Liver (tissue), 9 donors: ENCODE results near the gene INPP5F. TPM values are rescaled to one million over a fixed set of nuclear protein-coding genes. Genes with fewer than 3 reads are reported as not detected.

Source experiments
- DNase-seq: peaks from one replicate; pipeline ENCODE4 v3.0.0-alpha.2; 2017; ENCODE audit warnings: low spot score
- H3K27ac ChIP-seq, 2 donors: one replicate each; pipeline ENCODE4 v1.7.0; 2013; ENCODE audit warnings: inconsistent platforms in 2 of 2, low read length in 2 of 2, control low read depth in 1 of 2, low read depth in 1 of 2, mild to moderate bottlenecking in 1 of 2
- H3K27me3 ChIP-seq, 4 donors: one replicate each; pipeline versions ENCODE4 v1.6.1 to v1.7.0; 2013; ENCODE audit warnings: low read length in 3 of 4, inconsistent platforms in 1 of 4, mild to moderate bottlenecking in 1 of 4, moderate library complexity in 1 of 4; ENCODE audit not compliant: control insufficient read depth in 4 of 4, insufficient read depth in 4 of 4
- H3K36me3 ChIP-seq, 4 donors: one replicate each; pipeline versions ENCODE4 v1.6.1 to v1.7.0; 2013; ENCODE audit warnings: low read length in 3 of 4, mild to moderate bottlenecking in 3 of 4, low read depth in 1 of 4, moderate library complexity in 1 of 4; ENCODE audit not compliant: control insufficient read depth in 4 of 4, insufficient read depth in 3 of 4
- H3K4me1 ChIP-seq, 4 donors: one replicate each; pipeline versions ENCODE4 v1.6.1 to v1.7.0; 2013; ENCODE audit warnings: low read length in 3 of 4, mild to moderate bottlenecking in 3 of 4, moderate library complexity in 1 of 4; ENCODE audit not compliant: control insufficient read depth in 4 of 4, insufficient read depth in 4 of 4
- H3K4me3 ChIP-seq, 3 donors: one replicate each; pipeline versions ENCODE4 v1.6.1 to v1.7.0; 2013; ENCODE audit warnings: low read length in 3 of 3, control low read depth in 1 of 3, low read depth in 1 of 3, mild to moderate bottlenecking in 1 of 3
- H3K9ac ChIP-seq, 2 donors: one replicate each; pipeline ENCODE4 v1.7.0; 2013; ENCODE audit warnings: low read length in 2 of 2, mild to moderate bottlenecking in 2 of 2, moderate library complexity in 2 of 2, control low read depth in 1 of 2, low read depth in 1 of 2
- H3K9me3 ChIP-seq, 4 donors: one replicate each; pipeline versions ENCODE4 v1.6.1 to v1.7.0; 2013; ENCODE audit warnings: low read length in 3 of 4; ENCODE audit not compliant: control insufficient read depth in 4 of 4
- ATF3 ChIP-seq: IDR thresholded peaks from 2 replicates; pipeline ENCODE4 v1.6.1; 2016; ENCODE audit warnings: antibody characterized with exemption
- CTCF ChIP-seq: fragments of 150-350 bp; IDR thresholded peaks from 2 replicates; pipeline ENCODE4 v1.5.1; 2017; ENCODE audit warnings: improper control_type of control experiment, low read depth, low read length; ENCODE audit not compliant: missing input control
- EGR1 ChIP-seq, 2 donors: IDR thresholded peaks; 2 replicates each; pipeline ENCODE4 v1.6.1; 2016 to 2018; ENCODE audit warnings: antibody characterized with exemption in 2 of 2, low read depth in 2 of 2
- FOXA2 ChIP-seq: IDR thresholded peaks from 2 replicates; pipeline ENCODE4 v1.6.1; 2016; ENCODE audit warnings: antibody characterized with exemption
- GABPA ChIP-seq, 2 donors: IDR thresholded peaks in 1 of 2; conservative IDR thresholded peaks in 1 of 2; 2 replicates each; pipeline ENCODE4 v1.6.1; 2016; ENCODE audit warnings: antibody characterized with exemption in 2 of 2, mild to moderate bottlenecking in 1 of 2, moderate library complexity in 1 of 2
- HNF4A ChIP-seq, 2 donors: conservative IDR thresholded peaks; 2 replicates each; pipeline ENCODE4 v1.6.1; 2016; ENCODE audit warnings: antibody characterized with exemption in 2 of 2, mild to moderate bottlenecking in 2 of 2
- JUND ChIP-seq, 2 donors: IDR thresholded peaks; 2 replicates each; pipeline ENCODE4 v1.6.1; 2016; ENCODE audit warnings: antibody characterized with exemption in 2 of 2
- NR2F2 ChIP-seq: IDR thresholded peaks from 2 replicates; pipeline ENCODE4 v1.6.1; 2016; ENCODE audit warnings: antibody characterized with exemption
- RAD21 ChIP-seq, 2 donors: IDR thresholded peaks; 2 replicates each; pipeline ENCODE4 v1.6.1; 2016; ENCODE audit warnings: antibody characterized with exemption in 2 of 2, mild to moderate bottlenecking in 2 of 2
- RXRA ChIP-seq, 2 donors: IDR thresholded peaks; 2 replicates each; pipeline ENCODE4 v1.6.1; 2017 to 2018; ENCODE audit warnings: antibody characterized with exemption in 2 of 2, mild to moderate bottlenecking in 1 of 2
- TAF1 ChIP-seq: conservative IDR thresholded peaks from 2 replicates; pipeline ENCODE4 v1.6.1; 2016; ENCODE audit warnings: antibody characterized with exemption, mild to moderate bottlenecking
- YY1 ChIP-seq: IDR thresholded peaks from 2 replicates; pipeline ENCODE4 v1.6.1; 2016; ENCODE audit warnings: antibody characterized with exemption, mild to moderate bottlenecking
- WGBS: extraction: QIAGEN DNeasy Blood & Tissue Kit; methylation state at CpG from one replicate; pipeline ENCODE4 v1.1.7; 2013; 5-methylcytosine and 5-hydroxymethylcytosine counted together
- polyA plus RNA-seq, 2 donors: library from polyadenylated mRNA; stranded (reverse) in 1 of 2; unstranded in 1 of 2; fragments of 200-250 nt in 1 of 2; fragments of >200 nt in 1 of 2; fragmentation: Nextera tagmentation in 1 of 2; extraction: Ambion mirVana in 1 of 2; gene quantifications; one replicate each; pipeline versions ENCODE4 v1.2.1 to v1.2.3, GENCODE V29; 2013 to 2015
- total RNA-seq, 2 donors: library from RNA; depleted of rRNA; stranded (reverse); fragments of >200 nt; gene quantifications; one replicate each; pipeline ENCODE4 v1.2.3, GENCODE V29; 2014
- TF ChIP-seq, protein P1 (sequence below): IDR thresholded peaks from 2 replicates; pipeline ENCODE4 v1.6.1; 2016; ENCODE audit warnings: antibody characterized with exemption
- TF ChIP-seq, protein P2 (sequence below): IDR thresholded peaks from 2 replicates; pipeline ENCODE4 v1.6.1; 2016; ENCODE audit warnings: antibody characterized with exemption
- donor health status: healthy.
- donor health status: healthy.
- donor health status: healthy.
- donor health status: healthy.
- donor health status: healthy.

Gene INPP5F
- total and polyA plus RNA-seq, 4 donors: 1.1 to 8.1 (median 2.1) TPM

DNA sequence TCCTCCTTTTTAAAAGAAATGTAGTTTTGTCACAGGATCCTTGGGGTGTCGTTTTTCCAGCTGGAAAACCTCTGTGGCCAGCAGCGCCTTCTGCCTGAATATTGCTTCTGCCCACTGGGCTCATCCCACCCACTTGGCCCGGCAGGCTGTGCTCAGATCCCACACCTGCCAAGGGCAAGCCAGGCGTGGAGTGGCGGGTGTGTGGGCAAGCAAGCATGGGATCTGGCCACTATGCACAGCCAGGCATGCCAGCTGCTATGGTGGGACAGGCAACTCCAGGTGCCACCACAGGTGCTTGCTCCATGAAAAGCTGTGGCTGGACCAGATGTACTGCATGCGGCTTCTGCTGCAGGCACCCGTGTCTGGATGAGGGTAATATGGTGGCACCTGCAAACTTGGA is 31.2 kb upstream of the INPP5F start:
- DNase-seq: no peak
- TF ChIP-seq EGR1 (IDR thresholded peaks at IDR 0.05; ENCODE audit: low read depth in 2 of 2) (no peak), RXRA (IDR thresholded peaks at IDR 0.05) (no peak), GABPA (IDR thresholded peaks at IDR 0.05 in 1 of 2, conservative IDR thresholded peaks at IDR 0.05 in 1 of 2) (no peak), FOXA2 (no peak), HNF4A (conservative IDR thresholded peaks at IDR 0.05) (no peak), CTCF (no peak), TAF1 (no peak), RAD21 (IDR thresholded peaks at IDR 0.05) (no peak), JUND (IDR thresholded peaks at IDR 0.05) (no peak), ATF3 (no peak)
- TF ChIP-seq, protein P1, sequence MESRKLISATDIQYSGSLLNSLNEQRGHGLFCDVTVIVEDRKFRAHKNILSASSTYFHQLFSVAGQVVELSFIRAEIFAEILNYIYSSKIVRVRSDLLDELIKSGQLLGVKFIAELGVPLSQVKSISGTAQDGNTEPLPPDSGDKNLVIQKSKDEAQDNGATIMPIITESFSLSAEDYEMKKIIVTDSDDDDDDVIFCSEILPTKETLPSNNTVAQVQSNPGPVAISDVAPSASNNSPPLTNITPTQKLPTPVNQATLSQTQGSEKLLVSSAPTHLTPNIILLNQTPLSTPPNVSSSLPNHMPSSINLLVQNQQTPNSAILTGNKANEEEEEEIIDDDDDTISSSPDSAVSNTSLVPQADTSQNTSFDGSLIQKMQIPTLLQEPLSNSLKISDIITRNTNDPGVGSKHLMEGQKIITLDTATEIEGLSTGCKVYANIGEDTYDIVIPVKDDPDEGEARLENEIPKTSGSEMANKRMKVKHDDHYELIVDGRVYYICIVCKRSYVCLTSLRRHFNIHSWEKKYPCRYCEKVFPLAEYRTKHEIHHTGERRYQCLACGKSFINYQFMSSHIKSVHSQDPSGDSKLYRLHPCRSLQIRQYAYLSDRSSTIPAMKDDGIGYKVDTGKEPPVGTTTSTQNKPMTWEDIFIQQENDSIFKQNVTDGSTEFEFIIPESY: no peak
- TF ChIP-seq, protein P2, sequence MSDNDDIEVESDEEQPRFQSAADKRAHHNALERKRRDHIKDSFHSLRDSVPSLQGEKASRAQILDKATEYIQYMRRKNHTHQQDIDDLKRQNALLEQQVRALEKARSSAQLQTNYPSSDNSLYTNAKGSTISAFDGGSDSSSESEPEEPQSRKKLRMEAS: no peak
- H3K9me3 ChIP-seq: no peaks in the 10 kb centered on the region
- H3K27me3 ChIP-seq: no peaks in the 10 kb centered on the region
- no peak overlapping the region for H3K9ac ChIP-seq
- no peaks in the 10 kb centered on the region for H3K4me1 ChIP-seq
- H3K4me3 ChIP-seq: no peak overlapping the region
- H3K36me3 ChIP-seq: no peaks in the 10 kb centered on the region
- no peak overlapping the region for H3K27ac ChIP-seq
- WGBS: 94% methylated on average over 7 of the region's 7 CpGs

- Histone ChIP-seq H3K36me3 (no peaks in the 10 kb centered on the region), H3K27ac (no peak overlapping the region), H3K4me3 (no peak overlapping the region), H3K27me3 (no peaks in the 10 kb centered on the region), H3K9me3 (no peaks in the 10 kb centered on the region), H3K4me1 (no peaks in the 10 kb centered on the region), H3K9ac (no peak overlapping the region)
- TF ChIP-seq FOXA2: no peak
- DNase-seq: no peak
- 83% methylated on average over 4 of the region's 4 CpGs for WGBS
Observed at GRCh38 chr10:119700321-119700954, 25.4 kb upstream of the INPP5F start.

DNA sequence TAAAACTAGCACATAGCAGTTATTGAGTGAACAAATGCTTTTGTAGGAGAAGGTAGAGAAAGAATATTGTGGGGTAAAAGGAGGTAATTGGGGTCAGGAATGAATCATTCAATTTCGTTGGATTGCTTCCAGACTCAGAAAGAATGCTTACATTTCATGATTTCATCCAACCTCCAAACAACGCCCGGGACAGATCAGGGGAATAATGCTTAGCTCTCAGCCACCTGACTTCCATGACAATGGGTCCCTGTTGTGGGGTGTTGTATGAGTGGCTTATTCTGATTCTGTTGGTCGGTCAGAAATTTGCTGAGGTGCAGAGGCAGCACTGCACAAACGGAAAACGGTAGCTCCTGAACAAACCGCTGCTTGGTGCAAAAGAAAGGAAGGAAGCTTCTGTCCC is 24.0 kb upstream of the INPP5F start:
- no peak overlapping the region for H3K4me3 ChIP-seq
- no peaks in the 10 kb centered on the region for H3K4me1 ChIP-seq
- H3K9me3 ChIP-seq: no peaks in the 10 kb centered on the region
- H3K9ac ChIP-seq: no peak overlapping the region
- WGBS: 68% methylated on average over 7 of the region's 7 CpGs
- no peaks in the 10 kb centered on the region for H3K27me3 ChIP-seq
- DNase-seq: no peak
- no peaks in the 10 kb centered on the region for H3K36me3 ChIP-seq
- no peak overlapping the region for H3K27ac ChIP-seq
- no peak for TF ChIP-seq NR2F2
- TF ChIP-seq, protein P1: no peak
- no peak for TF ChIP-seq YY1
- TF ChIP-seq TAF1: no peak
- no peak for TF ChIP-seq CTCF
- no peak for TF ChIP-seq GABPA (IDR thresholded peaks at IDR 0.05 in 1 of 2, conservative IDR thresholded peaks at IDR 0.05 in 1 of 2)
